AG09309 (cell line): Measurements from ENCODE around the gene DUS4L.

Source experiments
- DNase-seq: peaks from one replicate; pipeline ENCODE4 v3.0.0-alpha.2; 2010; ENCODE audit warnings: low read depth
- H3K4me3 ChIP-seq: 2 replicates; pipeline ENCODE4 v1.5.1; 2011; ENCODE audit warnings: mild to moderate bottlenecking, low read depth, low read length, moderate library complexity; ENCODE audit not compliant: control insufficient read depth
- TF ChIP-seq, protein P1 (sequence below): IDR thresholded peaks from 2 replicates; pipeline ENCODE4 v1.5.1; 2011; ENCODE audit warnings: mild to moderate bottlenecking, low read depth, low read length, inconsistent platforms; ENCODE audit not compliant: insufficient read depth, control insufficient read depth; ENCODE audit errors: missing control alignments

The DUS4L gene

DNA sequence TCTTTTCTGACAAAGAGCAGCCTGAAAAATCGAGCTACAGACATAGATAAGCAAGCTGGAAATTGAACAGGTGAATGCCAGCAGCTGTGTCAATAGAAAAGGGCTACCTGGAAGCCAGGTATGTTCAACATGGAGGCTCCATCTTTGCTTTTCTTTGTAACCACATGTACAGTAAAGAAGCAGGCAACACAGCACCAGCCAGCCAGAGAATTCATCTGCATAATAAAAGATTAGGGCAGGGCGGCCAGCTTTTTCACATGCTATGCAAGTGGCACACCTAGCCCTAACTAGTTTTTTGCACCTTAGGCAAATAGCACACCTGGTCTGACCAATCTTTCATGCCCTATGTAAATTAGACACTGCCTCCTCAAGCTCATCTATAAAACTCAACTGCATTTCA is 25.8 kb upstream of the DUS4L start:
- DNase-seq = no peak
- TF ChIP-seq, protein P1, sequence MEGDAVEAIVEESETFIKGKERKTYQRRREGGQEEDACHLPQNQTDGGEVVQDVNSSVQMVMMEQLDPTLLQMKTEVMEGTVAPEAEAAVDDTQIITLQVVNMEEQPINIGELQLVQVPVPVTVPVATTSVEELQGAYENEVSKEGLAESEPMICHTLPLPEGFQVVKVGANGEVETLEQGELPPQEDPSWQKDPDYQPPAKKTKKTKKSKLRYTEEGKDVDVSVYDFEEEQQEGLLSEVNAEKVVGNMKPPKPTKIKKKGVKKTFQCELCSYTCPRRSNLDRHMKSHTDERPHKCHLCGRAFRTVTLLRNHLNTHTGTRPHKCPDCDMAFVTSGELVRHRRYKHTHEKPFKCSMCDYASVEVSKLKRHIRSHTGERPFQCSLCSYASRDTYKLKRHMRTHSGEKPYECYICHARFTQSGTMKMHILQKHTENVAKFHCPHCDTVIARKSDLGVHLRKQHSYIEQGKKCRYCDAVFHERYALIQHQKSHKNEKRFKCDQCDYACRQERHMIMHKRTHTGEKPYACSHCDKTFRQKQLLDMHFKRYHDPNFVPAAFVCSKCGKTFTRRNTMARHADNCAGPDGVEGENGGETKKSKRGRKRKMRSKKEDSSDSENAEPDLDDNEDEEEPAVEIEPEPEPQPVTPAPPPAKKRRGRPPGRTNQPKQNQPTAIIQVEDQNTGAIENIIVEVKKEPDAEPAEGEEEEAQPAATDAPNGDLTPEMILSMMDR = no peak

DNA sequence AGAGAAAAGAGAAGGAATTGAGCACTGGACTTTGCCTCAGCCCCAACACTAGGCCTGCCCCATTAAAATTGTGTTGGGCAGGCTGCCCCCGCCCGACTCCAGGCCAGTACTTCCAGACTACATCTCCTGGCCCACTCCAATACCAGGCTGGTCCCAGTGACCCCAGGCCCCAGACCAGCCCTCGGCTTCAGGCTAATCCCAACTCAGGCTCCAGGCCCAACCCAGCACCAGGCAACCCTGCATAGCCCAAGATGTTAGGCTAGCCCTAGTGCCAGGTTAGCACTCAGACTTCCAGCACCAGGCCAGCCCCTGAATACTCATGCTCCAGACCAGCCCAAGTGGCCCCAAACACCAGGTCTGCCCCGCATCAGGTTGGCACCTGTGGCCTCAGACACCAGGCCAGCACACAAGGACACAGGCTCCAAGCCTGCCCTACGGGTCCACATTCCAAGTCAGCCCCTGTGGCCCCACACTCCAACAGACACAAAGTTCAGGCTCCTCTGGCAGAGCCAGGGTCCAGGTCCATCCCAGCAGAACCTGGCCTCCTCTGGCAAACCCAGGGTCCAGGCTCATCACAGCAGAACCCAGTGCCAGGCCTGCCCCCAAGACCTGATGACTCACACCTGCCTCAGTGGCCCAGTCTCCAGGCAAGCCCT is 20.3 kb upstream of the DUS4L start:
- H3K4me3 ChIP-seq = no peak overlapping the region
- DNase-seq = no peak
- TF ChIP-seq, protein P1 = no peak

More for the DNA sequence above, 25.8 kb upstream of the DUS4L start:
- no peak overlapping the region for H3K4me3 ChIP-seq

DNA sequence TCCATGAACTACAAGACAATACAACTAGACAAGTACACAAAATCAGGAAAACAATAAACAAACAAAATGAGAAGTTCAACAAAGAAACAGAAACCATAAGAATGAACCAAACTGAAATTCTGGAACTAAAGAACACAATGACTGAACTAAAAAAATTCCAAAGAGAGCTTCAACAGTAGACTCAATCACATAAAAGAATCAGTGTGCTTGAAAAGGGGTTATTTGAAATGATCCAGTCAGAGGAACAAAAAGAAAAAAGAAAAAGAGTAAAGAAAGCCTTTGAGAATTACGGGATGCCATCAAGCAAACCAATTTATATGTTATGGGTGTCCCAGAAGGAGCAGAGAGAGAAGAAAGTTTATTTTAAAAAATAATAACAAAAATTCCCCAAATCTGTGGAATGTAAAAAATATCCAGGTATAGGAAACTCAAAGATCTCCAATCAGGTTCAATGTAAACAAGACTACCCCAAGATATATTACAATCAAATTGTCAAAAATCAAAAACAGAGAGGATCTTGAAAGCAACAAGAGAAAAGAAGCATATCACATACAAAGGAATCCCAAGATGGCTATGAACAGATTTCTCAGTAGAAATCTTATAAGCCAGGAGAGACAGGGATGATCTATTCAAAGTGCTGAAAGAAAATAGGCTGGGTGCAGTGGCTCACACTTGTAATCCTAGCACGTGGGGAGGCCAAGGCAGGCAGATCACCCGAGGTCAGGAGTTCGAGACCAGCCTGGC is 18.8 kb upstream of the DUS4L start:
- no peak overlapping the region for H3K4me3 ChIP-seq
- DNase-seq = no peak
- TF ChIP-seq, protein P1 = no peak

DNA sequence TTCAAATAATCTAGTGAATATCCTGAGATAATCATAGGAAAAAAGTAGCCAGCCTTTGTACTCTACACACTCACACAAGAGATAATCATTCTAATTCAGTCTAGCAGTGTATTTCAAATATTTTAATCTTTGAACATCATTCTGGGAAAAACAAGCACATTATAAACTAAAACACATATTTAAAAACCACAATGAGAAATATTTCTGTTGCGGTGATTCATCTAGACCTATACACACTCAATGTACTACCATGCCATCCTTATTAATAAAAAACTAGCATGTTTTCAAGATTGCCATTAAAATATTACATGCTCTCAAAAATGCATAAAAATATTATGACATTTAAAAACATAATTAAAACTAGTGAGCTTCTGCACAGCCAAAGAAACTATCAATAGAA is 11.8 kb upstream of the DUS4L start:
- H3K4me3 ChIP-seq = no peak overlapping the region
- TF ChIP-seq, protein P1 = no peak
- DNase-seq = no peak

DNA sequence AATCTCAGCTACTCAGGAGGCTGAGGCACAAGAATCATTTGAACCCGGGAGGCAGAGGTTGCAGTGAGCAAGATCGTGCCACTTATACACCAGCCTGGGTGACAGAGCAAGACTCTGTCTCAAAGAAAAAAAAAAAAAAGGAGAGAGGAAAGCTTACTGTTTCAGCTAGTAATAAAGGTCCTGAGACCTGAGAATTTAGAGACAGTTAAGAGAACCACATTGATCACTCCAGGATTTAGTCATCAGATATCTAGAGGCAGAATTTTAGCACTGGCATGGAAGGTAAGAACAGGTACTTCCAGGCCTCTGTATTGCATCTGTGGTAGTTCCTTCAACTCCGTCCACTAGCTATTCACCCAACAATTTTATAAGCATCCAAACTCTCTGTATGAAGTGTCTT is 7.9 kb upstream of the DUS4L start:
- H3K4me3 ChIP-seq = no peak overlapping the region
- no peak for DNase-seq
- TF ChIP-seq, protein P1 = no peak

DNA sequence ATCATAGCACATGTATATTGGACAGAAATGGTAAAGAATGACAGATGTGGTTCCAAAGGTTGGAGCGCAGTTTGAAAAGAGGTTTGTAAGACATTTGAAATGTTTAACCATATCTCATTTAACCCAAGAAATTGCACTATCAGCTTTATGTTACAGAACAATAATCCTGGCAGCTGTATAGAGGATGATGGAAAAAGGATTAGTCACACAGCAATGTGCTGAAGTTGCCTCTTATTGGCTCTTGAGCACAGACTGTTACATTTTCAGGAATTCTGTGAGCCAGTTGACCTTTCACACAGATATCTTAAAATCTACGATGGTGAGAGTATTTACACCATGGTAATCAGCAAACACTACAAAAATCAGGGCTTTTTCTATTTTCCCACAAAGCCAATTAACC is 3.9 kb upstream of the DUS4L start:
- H3K4me3 ChIP-seq = no peak overlapping the region
- no peak for DNase-seq
- TF ChIP-seq, protein P1 = no peak
